HL-60/S4 treated with phorbol 12-myristate 13-acetate at 8.2 ng/mL for 4 days and 3 days (cell line): ENCODE measurements around the gene TJP3.

ENCODE experiments used
- in situ Hi-C: fragments of 300-500 bp; cut with MboI; formaldehyde crosslinking; loops from 2 replicates; pipeline ENCODE4 v1.15.0; 2022; ENCODE audit warnings: low sequenced_read_pairs

TJP3 gene

GRCh38 chr19:3690551-3691371 is 17.4 kb upstream of the TJP3 start:
- in situ Hi-C loops = no loop called here

- in situ Hi-C loops = no loop called here
Measured at GRCh38 chr19:3691372-3691716, 16.8 kb upstream of the TJP3 start.

GRCh38 chr19:3691726-3692125 is 16.5 kb upstream of the TJP3 start:
- in situ Hi-C loops = no loop called here

- in situ Hi-C loops = no loop called here
Measured at GRCh38 chr19:3692141-3693024, 15.8 kb upstream of the TJP3 start.

GRCh38 chr19:3693025-3693925 is 14.9 kb upstream of the TJP3 start:
- in situ Hi-C loops = no loop called here

GRCh38 chr19:3694361-3695123 is 13.6 kb upstream of the TJP3 start:
- in situ Hi-C loops = no loop called here

- in situ Hi-C loops = no loop called here
Measured at GRCh38 chr19:3695124-3695733, 13.0 kb upstream of the TJP3 start.

GRCh38 chr19:3695986-3696659 is 12.1 kb upstream of the TJP3 start:
- in situ Hi-C loops = no loop called here

- in situ Hi-C loops = no loop called here
Measured at GRCh38 chr19:3696660-3696995, 11.6 kb upstream of the TJP3 start.

- in situ Hi-C loops = no loop called here
Measured at GRCh38 chr19:3697094-3697493, 11.1 kb upstream of the TJP3 start.

- in situ Hi-C loops = no loop called here
Measured at GRCh38 chr19:3697671-3698385, 10.4 kb upstream of the TJP3 start.

- in situ Hi-C loops = no loop called here
Measured at GRCh38 chr19:3698386-3698950, 9.7 kb upstream of the TJP3 start.

GRCh38 chr19:3698974-3699740 is 9.0 kb upstream of the TJP3 start:
- in situ Hi-C loops = no loop called here

- in situ Hi-C loops = no loop called here
Measured at GRCh38 chr19:3699741-3700241, 8.4 kb upstream of the TJP3 start.

GRCh38 chr19:3700242-3701032 is 7.7 kb upstream of the TJP3 start, which contains the start of gene PIP5K1C:
PIP5K1C (minus strand) TSS chr19:3700468; CDS start chr19:3700390, 78 bp downstream.
- in situ Hi-C loops = no loop called here

GRCh38 chr19:3701200-3701599 is 7.0 kb upstream of the TJP3 start:
- in situ Hi-C loops = no loop called here

GRCh38 chr19:3707868-3708206 is 347 bp upstream of the TJP3 start:
- in situ Hi-C loops = no loop called here
